Astrocyte (in vitro differentiated cells and primary cell): ENCODE data around the gene SLC6A3.

Source experiments
- CTCF ChIP-seq: IDR thresholded peaks from 2 replicates; pipeline ENCODE4 v1.5.1; 2011; ENCODE audit warnings: low read depth, mild to moderate bottlenecking, inconsistent platforms, low read length, moderate library complexity; ENCODE audit not compliant: insufficient read depth
- EZH2 ChIP-seq: IDR thresholded peaks from 2 replicates; pipeline ENCODE4 v1.6.1; 2012; ENCODE audit warnings: mild to moderate bottlenecking, low read length, inconsistent platforms; ENCODE audit not compliant: insufficient read depth

- TF ChIP-seq CTCF: no peak
- no peak for TF ChIP-seq EZH2
These were observed 21.2 kb downstream of the SLC6A3 start for GRCh38 chr5:1423901-1424603.
